RWPE2 (cell line): ENCODE data around the gene ZNF417.
"Not testable (repeated sequence)": the region's sequence is repeated elsewhere in the genome, so short reads cannot be mapped to it uniquely, and the experiment has no call there.

Experiments
- ATAC-seq: fragments of 200-7000 bp; cut with Tn5 transposase; 3 replicates; pipeline ENCODE4 v1.9.1; 2021; ENCODE audit warnings: low read depth
- DNase-seq: peaks from one replicate; pipeline ENCODE4 v3.0.0-alpha.2; 2020; ENCODE audit warnings: low spot score
- H3K27ac ChIP-seq: fragments of 450-650 bp; 2 replicates; pipeline ENCODE4 v1.5.1; 2017; ENCODE audit warnings: mild to moderate bottlenecking; ENCODE audit not compliant: poor library complexity, severe bottlenecking
- H3K27me3 ChIP-seq: fragments of 250-450 bp; sonication (Bioruptor Pico); 2 replicates; pipeline ENCODE4 v1.5.1; 2021; ENCODE audit warnings: mild to moderate bottlenecking, moderate library complexity; ENCODE audit not compliant: insufficient read depth, poor library complexity, severe bottlenecking
- H3K36me3 ChIP-seq: fragments of 250-450 bp; sonication (Bioruptor Pico); 2 replicates; pipeline ENCODE4 v1.5.1; 2020; ENCODE audit warnings: low read depth, mild to moderate bottlenecking, moderate library complexity
- H3K4me1 ChIP-seq: fragments of 250-450 bp; sonication (Bioruptor Pico); 2 replicates; pipeline ENCODE4 v1.5.1; 2021; ENCODE audit warnings: mild to moderate bottlenecking, moderate library complexity; ENCODE audit not compliant: insufficient read depth, poor library complexity, severe bottlenecking
- H3K4me3 ChIP-seq: fragments of 250-450 bp; sonication (Bioruptor Pico); 2 replicates; pipeline ENCODE4 v1.5.1; 2021; ENCODE audit warnings: mild to moderate bottlenecking, moderate library complexity; ENCODE audit not compliant: severe bottlenecking
- H3K9me3 ChIP-seq: fragments of 250-450 bp; sonication (Bioruptor Pico); 2 replicates; pipeline ENCODE4 v1.5.1; 2021; ENCODE audit warnings: mild to moderate bottlenecking, moderate library complexity; ENCODE audit not compliant: severe bottlenecking
- CTCF ChIP-seq: fragments of 450-650 bp; IDR thresholded peaks from one replicate; pipeline ENCODE4 v1.5.1; 2017; ENCODE audit warnings: mild to moderate bottlenecking, moderate library complexity; ENCODE audit not compliant: poor library complexity, severe bottlenecking

ZNF417 gene

GRCh38 chr19:57916168-57916995 is at the start of gene ZNF417:
Gene ZNF417, minus strand, starts transcription at chr19:57916592. Its CDS starts 181 bp downstream, at chr19:57916411.
- H3K27me3 ChIP-seq, H3K36me3 ChIP-seq, H3K4me1 ChIP-seq, H3K9me3 ChIP-seq: not testable (repeated sequence)
- TF ChIP-seq CTCF = peak; percentile 42
- Histone ChIP-seq H3K4me3 (peak within 1 kb of the TSS; percentile 76), H3K27ac (peak within 1 kb of the TSS; percentile 1)
- DNase-seq (peak; percentile 83), ATAC-seq (peak; percentile 99)

- Histone ChIP-seq H3K9me3 (peaks cover 6% of the 10 kb centered on the region), H3K27me3 (no peaks in the 10 kb centered on the region), H3K27ac (no peak overlapping the region), H3K4me3 (no peak overlapping the region), H3K4me1 (no peaks in the 10 kb centered on the region), H3K36me3 (no peaks in the 10 kb centered on the region)
- no peak for DNase-seq
- ATAC-seq = no peak
- no peak for TF ChIP-seq CTCF
These were observed 48.4 kb upstream of the ZNF417 start for GRCh38 chr19:57964761-57965160.

GRCh38 chr19:57961785-57962184 is 45.4 kb upstream of the ZNF417 start:
- Histone ChIP-seq H3K36me3 (no peaks in the 10 kb centered on the region), H3K4me3 (no peak overlapping the region), H3K9me3 (peaks cover 6% of the 10 kb centered on the region), H3K4me1 (no peaks in the 10 kb centered on the region), H3K27ac (no peak overlapping the region), H3K27me3 (no peaks in the 10 kb centered on the region)
- TF ChIP-seq CTCF = no peak
- ATAC-seq (no peak), DNase-seq (no peak)

- H3K36me3 ChIP-seq = no peaks in the 10 kb centered on the region
- TF ChIP-seq CTCF = no peak
- no peaks in the 10 kb centered on the region for H3K4me1 ChIP-seq
- no peak for DNase-seq
- H3K4me3 ChIP-seq = no peak overlapping the region
- ATAC-seq = no peak
- no peaks in the 10 kb centered on the region for H3K27me3 ChIP-seq
- no peak overlapping the region for H3K27ac ChIP-seq
- peaks cover 3% of the 10 kb centered on the region for H3K9me3 ChIP-seq
These were observed 38.6 kb upstream of the ZNF417 start for GRCh38 chr19:57954996-57955395.

- DNase-seq (no peak), ATAC-seq (no peak)
- no peak overlapping the region for H3K4me3 ChIP-seq
- H3K4me1 ChIP-seq = no peaks in the 10 kb centered on the region
- no peaks in the 10 kb centered on the region for H3K36me3 ChIP-seq
- H3K27ac ChIP-seq = no peak overlapping the region
- no peak for TF ChIP-seq CTCF
- H3K27me3 ChIP-seq = no peaks in the 10 kb centered on the region
- H3K9me3 ChIP-seq = peaks cover 3% of the 10 kb centered on the region
These were observed 33.3 kb upstream of the ZNF417 start for GRCh38 chr19:57949702-57950101.
